ENCODE measurements around the gene LIN28A.

- TF ChIP-seq, protein P1, sequence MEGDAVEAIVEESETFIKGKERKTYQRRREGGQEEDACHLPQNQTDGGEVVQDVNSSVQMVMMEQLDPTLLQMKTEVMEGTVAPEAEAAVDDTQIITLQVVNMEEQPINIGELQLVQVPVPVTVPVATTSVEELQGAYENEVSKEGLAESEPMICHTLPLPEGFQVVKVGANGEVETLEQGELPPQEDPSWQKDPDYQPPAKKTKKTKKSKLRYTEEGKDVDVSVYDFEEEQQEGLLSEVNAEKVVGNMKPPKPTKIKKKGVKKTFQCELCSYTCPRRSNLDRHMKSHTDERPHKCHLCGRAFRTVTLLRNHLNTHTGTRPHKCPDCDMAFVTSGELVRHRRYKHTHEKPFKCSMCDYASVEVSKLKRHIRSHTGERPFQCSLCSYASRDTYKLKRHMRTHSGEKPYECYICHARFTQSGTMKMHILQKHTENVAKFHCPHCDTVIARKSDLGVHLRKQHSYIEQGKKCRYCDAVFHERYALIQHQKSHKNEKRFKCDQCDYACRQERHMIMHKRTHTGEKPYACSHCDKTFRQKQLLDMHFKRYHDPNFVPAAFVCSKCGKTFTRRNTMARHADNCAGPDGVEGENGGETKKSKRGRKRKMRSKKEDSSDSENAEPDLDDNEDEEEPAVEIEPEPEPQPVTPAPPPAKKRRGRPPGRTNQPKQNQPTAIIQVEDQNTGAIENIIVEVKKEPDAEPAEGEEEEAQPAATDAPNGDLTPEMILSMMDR (IDR thresholded peaks at IDR 0.05), result no peak
- TF ChIP-seq EP300 (IDR thresholded peaks at IDR 0.05), result no peak
- no peak for TF ChIP-seq POLR2A (IDR thresholded peaks at IDR 0.05)
- TF ChIP-seq POLR2AphosphoS5 (IDR thresholded peaks at IDR 0.05), result no peak
Observed at GRCh38 chr1:26401891-26402290, 8.7 kb upstream of the LIN28A start.

All from gastroesophageal sphincter (tissue), 3 donors.